ENCODE measurements around the gene PFAS.

Gene PFAS

GRCh38 chr17:8289103-8289397, 40.0 kb downstream of the PFAS start:
- peak overlapping the region; percentile 87 to 88 for H3K4me3 ChIP-seq (replicated peaks in 1 of 2; ENCODE audit: low read depth in 2 of 2, low read length in 2 of 2)
- TF ChIP-seq, protein P1, sequence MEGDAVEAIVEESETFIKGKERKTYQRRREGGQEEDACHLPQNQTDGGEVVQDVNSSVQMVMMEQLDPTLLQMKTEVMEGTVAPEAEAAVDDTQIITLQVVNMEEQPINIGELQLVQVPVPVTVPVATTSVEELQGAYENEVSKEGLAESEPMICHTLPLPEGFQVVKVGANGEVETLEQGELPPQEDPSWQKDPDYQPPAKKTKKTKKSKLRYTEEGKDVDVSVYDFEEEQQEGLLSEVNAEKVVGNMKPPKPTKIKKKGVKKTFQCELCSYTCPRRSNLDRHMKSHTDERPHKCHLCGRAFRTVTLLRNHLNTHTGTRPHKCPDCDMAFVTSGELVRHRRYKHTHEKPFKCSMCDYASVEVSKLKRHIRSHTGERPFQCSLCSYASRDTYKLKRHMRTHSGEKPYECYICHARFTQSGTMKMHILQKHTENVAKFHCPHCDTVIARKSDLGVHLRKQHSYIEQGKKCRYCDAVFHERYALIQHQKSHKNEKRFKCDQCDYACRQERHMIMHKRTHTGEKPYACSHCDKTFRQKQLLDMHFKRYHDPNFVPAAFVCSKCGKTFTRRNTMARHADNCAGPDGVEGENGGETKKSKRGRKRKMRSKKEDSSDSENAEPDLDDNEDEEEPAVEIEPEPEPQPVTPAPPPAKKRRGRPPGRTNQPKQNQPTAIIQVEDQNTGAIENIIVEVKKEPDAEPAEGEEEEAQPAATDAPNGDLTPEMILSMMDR (IDR thresholded peaks at IDR 0.05; ENCODE audit: low read depth, low read length), result no peak
- DNase-seq (ENCODE audit: low read depth in 2 of 2), result no peak

DNA sequence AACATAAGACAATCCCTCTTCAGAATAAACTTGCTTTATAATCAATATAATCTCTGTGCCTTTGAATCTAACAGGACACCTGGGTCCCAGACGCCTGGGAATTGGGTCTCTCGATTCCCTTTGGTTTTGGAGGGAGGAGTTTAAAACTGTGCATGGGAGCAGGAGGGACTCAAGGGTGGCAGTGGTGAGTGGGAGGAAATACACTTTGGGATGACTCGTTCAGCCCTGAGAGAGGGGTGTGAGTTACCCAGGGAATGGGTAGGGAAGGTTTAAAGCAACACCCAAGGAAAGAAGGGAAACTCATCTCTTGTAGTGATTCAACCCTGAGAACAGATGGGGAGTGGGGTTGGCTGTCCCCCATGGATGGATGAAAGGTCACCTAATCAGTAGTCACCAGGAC, 41.0 kb downstream of the PFAS start:
- no peak overlapping the region for H3K4me3 ChIP-seq (replicated peaks in 1 of 2; ENCODE audit: low read depth in 2 of 2, low read length in 2 of 2)
- TF ChIP-seq, protein P1 (IDR thresholded peaks at IDR 0.05; ENCODE audit: low read depth, low read length), result no peak
- no peak for DNase-seq (ENCODE audit: low read depth in 2 of 2)

GRCh38 chr17:8292639-8293395, 43.7 kb downstream of the PFAS start:
- TF ChIP-seq, protein P1 (IDR thresholded peaks at IDR 0.05; ENCODE audit: low read depth, low read length), result no peak
- DNase-seq (ENCODE audit: low read depth in 2 of 2), result no peak
- no peak overlapping the region for H3K4me3 ChIP-seq (replicated peaks in 1 of 2; ENCODE audit: low read depth in 2 of 2, low read length in 2 of 2)

- no peak overlapping the region for H3K4me3 ChIP-seq (replicated peaks in 1 of 2; ENCODE audit: low read depth in 2 of 2, low read length in 2 of 2)
- TF ChIP-seq, protein P1 (IDR thresholded peaks at IDR 0.05; ENCODE audit: low read depth, low read length), result no peak
These were observed 45.3 kb downstream of the PFAS start for GRCh38 chr17:8294361-8294760.

DNA sequence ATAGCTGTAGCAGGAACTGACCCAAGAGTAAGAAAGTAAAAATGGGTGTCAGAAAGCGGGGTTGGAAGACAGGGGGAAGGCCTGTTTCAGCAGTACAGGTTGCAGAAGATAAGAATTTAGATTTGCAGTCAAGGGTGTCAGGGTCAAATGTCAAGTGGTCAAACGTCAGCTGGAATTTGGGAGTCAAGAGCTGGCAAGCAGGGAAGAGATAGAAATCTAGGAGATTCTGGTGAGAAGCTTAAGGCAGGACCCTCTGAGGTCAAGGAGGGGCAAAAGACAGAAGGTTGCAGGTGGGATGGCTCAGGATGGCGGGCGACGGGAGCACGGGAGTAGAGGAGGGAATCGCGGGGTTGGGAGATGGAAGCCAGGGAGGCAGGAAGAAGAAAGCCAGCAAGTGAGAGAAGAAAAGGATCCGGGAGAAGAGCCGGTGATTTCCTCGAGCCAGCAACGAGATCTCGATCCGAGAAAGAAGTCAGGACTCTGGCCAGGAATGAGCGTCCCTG, 45.8 kb downstream of the PFAS start:
- no peak for DNase-seq (ENCODE audit: low read depth in 2 of 2)
- TF ChIP-seq, protein P1 (IDR thresholded peaks at IDR 0.05; ENCODE audit: low read depth, low read length), result no peak
- peak overlapping the region; percentile 63 to 67 for H3K4me3 ChIP-seq (replicated peaks in 1 of 2; ENCODE audit: low read depth in 2 of 2, low read length in 2 of 2)

More at GRCh38 chr17:8294361-8294760, 45.3 kb downstream of the PFAS start:
- no peak for DNase-seq (ENCODE audit: low read depth in 2 of 2)

DNA sequence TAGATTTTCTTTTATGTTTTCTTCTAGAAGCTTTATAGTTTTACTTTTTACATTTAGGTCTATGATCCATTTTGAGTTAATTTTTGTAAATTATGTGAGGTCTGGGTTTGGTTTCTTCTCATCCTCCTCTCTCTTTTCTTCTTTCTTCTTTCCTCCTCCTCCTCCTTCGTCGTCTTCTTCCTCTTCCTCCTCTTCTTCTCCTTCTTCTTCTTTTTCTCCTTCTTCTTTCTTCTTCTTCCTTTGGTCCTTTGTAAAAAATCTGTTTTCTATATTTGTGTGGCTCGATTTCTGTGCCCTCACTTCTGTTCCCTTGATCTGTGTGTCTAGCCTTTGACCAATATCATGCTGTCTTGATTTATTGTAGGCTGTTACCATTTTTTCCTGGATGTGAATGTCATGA, 51.1 kb downstream of the PFAS start:
- DNase-seq (ENCODE audit: low read depth in 2 of 2), result no peak
- H3K4me3 ChIP-seq (replicated peaks in 1 of 2; ENCODE audit: low read depth in 2 of 2, low read length in 2 of 2), result no peak overlapping the region
- TF ChIP-seq, protein P1 (IDR thresholded peaks at IDR 0.05; ENCODE audit: low read depth, low read length), result no peak
